Body of pancreas (tissue), 4 donors: ENCODE data around the gene ZNF581.

Experiments
- CTCF ChIP-seq, 7 experiments: fragments of 450-650 bp in 4 of 7; fragments of 200-600 bp in 3 of 7; sonication (generic) in 3 of 7; IDR thresholded peaks; one replicate each; pipeline ENCODE4 v1.5.1; 2016 to 2019; ENCODE audit warnings: antibody characterized with exemption in 7 of 7
- POLR2A ChIP-seq, 3 donors: fragments of 450-650 bp; IDR thresholded peaks; one replicate each; pipeline ENCODE4 v1.6.1; 2016; ENCODE audit warnings: antibody characterized with exemption in 3 of 3, mild to moderate bottlenecking in 2 of 3

- TF ChIP-seq POLR2A (IDR thresholded peaks at IDR 0.05) (peak; percentile 49 to 83 (median 75)), CTCF (IDR thresholded peaks at IDR 0.05) (peak in 1 of 7 experiments; percentile 2)
Measured at GRCh38 chr19:55654868-55655647, 11.6 kb downstream of the ZNF581 start, which contains the start of gene U2AF2.
